Measurements from ENCODE around the gene OXGR1.

GRCh38 chr13:97023117-97023516 is 28.8 kb upstream of the OXGR1 start:
- TF ChIP-seq POLR2A (IDR thresholded peaks at IDR 0.05; ENCODE audit: low read depth, low read length), result no peak
- TF ChIP-seq POLR2AphosphoS5 (IDR thresholded peaks at IDR 0.05; ENCODE audit: low read depth, low read length), result no peak
- TF ChIP-seq TAF1 (IDR thresholded peaks at IDR 0.05; ENCODE audit: borderline replicate concordance, low read depth, low read length), result no peak
